ENCODE results near the gene ZNF407.
"Not testable (repeated sequence)": the region's sequence is repeated elsewhere in the genome, so short reads cannot be mapped to it uniquely, and the experiment has no call there.

ZNF407 gene

GRCh38 chr18:74597662-74598349 is at the start of gene ZNF407:
TSS of gene ZNF407 (plus strand) at chr18:74597870. CDS start at chr18:74631020, 33,150 bp downstream.
- peak; percentile 86 to 95 for DNase-seq (ENCODE audit: low spot score in 2 of 2)
- Mint-ChIP-seq H3K4me1 (peaks cover 46% of the 10 kb centered on the region), H3K4me3 (peak within 1 kb of the TSS; percentile 98), H3K27ac (peak within 1 kb of the TSS; percentile 96), H3K27me3 (no peaks in the 10 kb centered on the region), H3K9me3 (no peaks in the 10 kb centered on the region), H3K36me3 (peaks cover 7% of the 10 kb centered on the region)
- peak; percentile 71 for ATAC-seq (ENCODE audit: low read depth)

GRCh38 chr18:74549591-74550104 is 48.0 kb upstream of the ZNF407 start:
- no peak overlapping the region for H3K4me3 Mint-ChIP-seq
- DNase-seq (ENCODE audit: low spot score in 2 of 2) (no peak), ATAC-seq (ENCODE audit: low read depth) (no peak)
- peaks cover 3% of the 10 kb centered on the region for H3K9me3 Mint-ChIP-seq
- no peak overlapping the region for H3K27ac Mint-ChIP-seq
- H3K27me3 Mint-ChIP-seq, result peaks cover 7% of the 10 kb centered on the region
- H3K36me3 Mint-ChIP-seq, result no peaks in the 10 kb centered on the region
- no peaks in the 10 kb centered on the region for H3K4me1 Mint-ChIP-seq

GRCh38 chr18:74550886-74551285 is 46.8 kb upstream of the ZNF407 start:
- Mint-ChIP-seq H3K4me3 (no peak overlapping the region), H3K27ac (no peak overlapping the region), H3K4me1 (no peaks in the 10 kb centered on the region), H3K27me3 (peaks cover 4% of the 10 kb centered on the region), H3K36me3 (no peaks in the 10 kb centered on the region), H3K9me3 (peaks cover 3% of the 10 kb centered on the region)
- ATAC-seq (ENCODE audit: low read depth), result no peak
- DNase-seq (ENCODE audit: low spot score in 2 of 2), result no peak

GRCh38 chr18:74551452-74551851 is 46.2 kb upstream of the ZNF407 start:
- Mint-ChIP-seq H3K27ac (no peak overlapping the region), H3K27me3 (peaks cover 4% of the 10 kb centered on the region), H3K4me3 (no peak overlapping the region), H3K9me3 (peaks cover 3% of the 10 kb centered on the region), H3K4me1 (no peaks in the 10 kb centered on the region), H3K36me3 (no peaks in the 10 kb centered on the region)
- ATAC-seq (ENCODE audit: low read depth) (no peak), DNase-seq (ENCODE audit: low spot score in 2 of 2) (no peak)

GRCh38 chr18:74551936-74552555 is 45.6 kb upstream of the ZNF407 start:
- Mint-ChIP-seq H3K9me3 (peaks cover 3% of the 10 kb centered on the region), H3K4me1 (no peaks in the 10 kb centered on the region), H3K4me3 (no peak overlapping the region), H3K36me3 (no peaks in the 10 kb centered on the region), H3K27ac (no peak overlapping the region), H3K27me3 (peaks cover 5% of the 10 kb centered on the region)
- ATAC-seq (ENCODE audit: low read depth) (peak; percentile 100), DNase-seq (ENCODE audit: low spot score in 2 of 2) (peak; percentile 68 to 72)

- DNase-seq (ENCODE audit: low spot score in 2 of 2) (no peak), ATAC-seq (ENCODE audit: low read depth) (no peak)
- no peaks in the 10 kb centered on the region for H3K9me3 Mint-ChIP-seq
- H3K27me3 Mint-ChIP-seq, result peaks cover 14% of the 10 kb centered on the region
- H3K36me3 Mint-ChIP-seq, result no peaks in the 10 kb centered on the region
- no peak overlapping the region for H3K4me3 Mint-ChIP-seq
- no peaks in the 10 kb centered on the region for H3K4me1 Mint-ChIP-seq
- H3K27ac Mint-ChIP-seq, result no peak overlapping the region
These were observed 41.5 kb upstream of the ZNF407 start for GRCh38 chr18:74556126-74556525.

- no peaks in the 10 kb centered on the region for H3K4me1 Mint-ChIP-seq
- no peak overlapping the region for H3K4me3 Mint-ChIP-seq
- DNase-seq (ENCODE audit: low spot score in 2 of 2) (no peak), ATAC-seq (ENCODE audit: low read depth) (no peak)
- no peaks in the 10 kb centered on the region for H3K9me3 Mint-ChIP-seq
- no peaks in the 10 kb centered on the region for H3K36me3 Mint-ChIP-seq
- no peak overlapping the region for H3K27ac Mint-ChIP-seq
- H3K27me3 Mint-ChIP-seq, result peaks cover 12% of the 10 kb centered on the region
These were observed 39.6 kb upstream of the ZNF407 start for GRCh38 chr18:74558096-74558495.

- DNase-seq (ENCODE audit: low spot score in 2 of 2), result no peak
- H3K36me3 Mint-ChIP-seq, result peaks cover 4% of the 10 kb centered on the region
- no peaks in the 10 kb centered on the region for H3K4me1 Mint-ChIP-seq
- H3K9me3 Mint-ChIP-seq, result peaks cover 2% of the 10 kb centered on the region
- H3K27ac Mint-ChIP-seq, result no peak overlapping the region
- no peak overlapping the region for H3K4me3 Mint-ChIP-seq
- ATAC-seq (ENCODE audit: low read depth), result no peak
- peaks cover 9% of the 10 kb centered on the region for H3K27me3 Mint-ChIP-seq
These were observed 35.4 kb upstream of the ZNF407 start for GRCh38 chr18:74562131-74562730.

- H3K27me3 Mint-ChIP-seq, result peaks cover 4% of the 10 kb centered on the region
- H3K4me1 Mint-ChIP-seq, result no peaks in the 10 kb centered on the region
- H3K27ac Mint-ChIP-seq, result no peak overlapping the region
- DNase-seq (ENCODE audit: low spot score in 2 of 2) (no peak), ATAC-seq (ENCODE audit: low read depth) (no peak)
- peaks cover 3% of the 10 kb centered on the region for H3K9me3 Mint-ChIP-seq
- no peak overlapping the region for H3K4me3 Mint-ChIP-seq
- peaks cover 4% of the 10 kb centered on the region for H3K36me3 Mint-ChIP-seq
These were observed 34.9 kb upstream of the ZNF407 start for GRCh38 chr18:74562775-74563174.

- ATAC-seq (ENCODE audit: low read depth) (no peak), DNase-seq (ENCODE audit: low spot score in 2 of 2) (no peak)
- H3K4me3 Mint-ChIP-seq, result no peak overlapping the region
- no peak overlapping the region for H3K27ac Mint-ChIP-seq
- H3K27me3 Mint-ChIP-seq, result peaks cover 11% of the 10 kb centered on the region
- peaks cover 3% of the 10 kb centered on the region for H3K4me1 Mint-ChIP-seq
- H3K9me3 Mint-ChIP-seq, result peaks cover 5% of the 10 kb centered on the region
- peaks cover 4% of the 10 kb centered on the region for H3K36me3 Mint-ChIP-seq
These were observed 33.7 kb upstream of the ZNF407 start for GRCh38 chr18:74563999-74564398.

GRCh38 chr18:74565164-74565563 is 32.5 kb upstream of the ZNF407 start:
- not testable (repeated sequence) for H3K4me1 Mint-ChIP-seq; H3K4me3 Mint-ChIP-seq; DNase-seq (ENCODE audit: low spot score in 2 of 2); H3K36me3 Mint-ChIP-seq; H3K27ac Mint-ChIP-seq; H3K9me3 Mint-ChIP-seq; ATAC-seq (ENCODE audit: low read depth)
- peaks cover 16% of the 10 kb centered on the region for H3K27me3 Mint-ChIP-seq

- H3K4me3 Mint-ChIP-seq; H3K9me3 Mint-ChIP-seq; H3K27ac Mint-ChIP-seq; ATAC-seq (ENCODE audit: low read depth); H3K36me3 Mint-ChIP-seq; DNase-seq (ENCODE audit: low spot score in 2 of 2); H3K4me1 Mint-ChIP-seq: not testable (repeated sequence)
- H3K27me3 Mint-ChIP-seq, result peaks cover 17% of the 10 kb centered on the region
These were observed 31.7 kb upstream of the ZNF407 start for GRCh38 chr18:74565993-74566392.

- peaks cover 3% of the 10 kb centered on the region for H3K4me1 Mint-ChIP-seq
- no peak overlapping the region for H3K4me3 Mint-ChIP-seq
- no peak overlapping the region for H3K27ac Mint-ChIP-seq
- H3K27me3 Mint-ChIP-seq, result peaks cover 17% of the 10 kb centered on the region
- ATAC-seq (ENCODE audit: low read depth) (peak; percentile 42), DNase-seq (ENCODE audit: low spot score in 2 of 2) (no peak)
- peaks cover 7% of the 10 kb centered on the region for H3K9me3 Mint-ChIP-seq
- H3K36me3 Mint-ChIP-seq, result peaks cover 4% of the 10 kb centered on the region
These were observed 29.8 kb upstream of the ZNF407 start for GRCh38 chr18:74567822-74568221.

GRCh38 chr18:74569401-74569800 is 28.3 kb upstream of the ZNF407 start:
- H3K4me3 Mint-ChIP-seq, result no peak overlapping the region
- no peak overlapping the region for H3K27ac Mint-ChIP-seq
- DNase-seq (ENCODE audit: low spot score in 2 of 2) (no peak), ATAC-seq (ENCODE audit: low read depth) (no peak)
- H3K27me3 Mint-ChIP-seq, result peaks cover 21% of the 10 kb centered on the region
- H3K9me3 Mint-ChIP-seq, result peaks cover 10% of the 10 kb centered on the region
- peaks cover 6% of the 10 kb centered on the region for H3K36me3 Mint-ChIP-seq
- peaks cover 6% of the 10 kb centered on the region for H3K4me1 Mint-ChIP-seq

All from memory B cell (primary cell).